IPS-18c (cell line): ENCODE measurements around the gene PBRM1.
"Not testable (repeated sequence)": the region's sequence is repeated elsewhere in the genome, so short reads cannot be mapped to it uniquely, and the experiment has no call there.

Source experiments
- H3K4me3 ChIP-seq: 2 replicates; pipeline ENCODE4 v1.7.0; 2013; ENCODE audit warnings: low read depth, mild to moderate bottlenecking, low read length, moderate library complexity; ENCODE audit not compliant: insufficient read depth
- H3K9me3 ChIP-seq: one replicate; pipeline ENCODE4 v1.6.1; 2013; ENCODE audit warnings: mild to moderate bottlenecking, low read length, moderate library complexity; ENCODE audit not compliant: control insufficient read depth, insufficient read depth

The PBRM1 gene

DNA sequence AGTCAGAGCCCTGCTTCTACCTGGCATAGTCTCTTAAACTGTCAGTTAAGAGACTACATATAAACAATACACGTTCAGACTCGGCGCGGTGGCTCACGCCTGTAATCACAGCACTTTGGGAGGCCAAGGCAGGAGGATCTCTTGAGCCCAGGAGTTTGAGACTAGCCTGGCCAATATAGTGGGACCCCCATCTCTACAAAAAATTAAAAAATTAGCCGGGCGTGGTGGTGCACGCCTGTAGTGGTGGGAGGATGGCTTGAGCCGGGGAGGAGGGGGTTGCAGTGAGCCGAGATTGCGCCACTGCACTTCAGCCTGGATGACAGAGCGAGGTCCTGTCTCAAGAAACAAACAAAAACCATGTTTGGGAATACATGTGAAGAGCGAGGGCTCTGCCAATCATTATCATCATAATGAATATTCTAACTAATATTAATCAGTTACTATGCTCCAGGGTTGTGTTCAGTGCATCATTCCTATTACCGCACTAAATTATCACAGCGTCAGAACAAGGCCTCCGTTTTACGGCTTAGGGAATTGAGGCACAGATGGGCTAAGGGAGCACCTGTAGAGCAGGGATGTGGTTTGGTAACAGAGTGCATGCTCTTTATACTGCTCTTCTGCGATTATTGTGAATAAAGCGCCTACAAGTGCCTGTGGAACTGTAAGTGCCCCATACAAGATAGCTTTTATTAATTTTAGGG lies 150.2 kb downstream of the PBRM1 start:
- Histone ChIP-seq H3K9me3 (no peaks in the 10 kb centered on the region), H3K4me3 (no peak overlapping the region; the same call in 1 of the 2 replicates)

GRCh38 chr3:52534281-52535183 lies 151.2 kb downstream of the PBRM1 start:
- Histone ChIP-seq H3K4me3 (peak overlapping the region; percentile 76), H3K9me3 (no peaks in the 10 kb centered on the region)

GRCh38 chr3:52533623-52534280 lies 152.0 kb downstream of the PBRM1 start, which contains the start of gene NT5DC2:
TSS of gene NT5DC2 (minus strand) at chr3:52533857. CDS start at chr3:52533737, 120 bp downstream.
- Histone ChIP-seq H3K4me3 (peak within 1 kb of the TSS; percentile 83), H3K9me3 (no peaks in the 10 kb centered on the region)

DNA sequence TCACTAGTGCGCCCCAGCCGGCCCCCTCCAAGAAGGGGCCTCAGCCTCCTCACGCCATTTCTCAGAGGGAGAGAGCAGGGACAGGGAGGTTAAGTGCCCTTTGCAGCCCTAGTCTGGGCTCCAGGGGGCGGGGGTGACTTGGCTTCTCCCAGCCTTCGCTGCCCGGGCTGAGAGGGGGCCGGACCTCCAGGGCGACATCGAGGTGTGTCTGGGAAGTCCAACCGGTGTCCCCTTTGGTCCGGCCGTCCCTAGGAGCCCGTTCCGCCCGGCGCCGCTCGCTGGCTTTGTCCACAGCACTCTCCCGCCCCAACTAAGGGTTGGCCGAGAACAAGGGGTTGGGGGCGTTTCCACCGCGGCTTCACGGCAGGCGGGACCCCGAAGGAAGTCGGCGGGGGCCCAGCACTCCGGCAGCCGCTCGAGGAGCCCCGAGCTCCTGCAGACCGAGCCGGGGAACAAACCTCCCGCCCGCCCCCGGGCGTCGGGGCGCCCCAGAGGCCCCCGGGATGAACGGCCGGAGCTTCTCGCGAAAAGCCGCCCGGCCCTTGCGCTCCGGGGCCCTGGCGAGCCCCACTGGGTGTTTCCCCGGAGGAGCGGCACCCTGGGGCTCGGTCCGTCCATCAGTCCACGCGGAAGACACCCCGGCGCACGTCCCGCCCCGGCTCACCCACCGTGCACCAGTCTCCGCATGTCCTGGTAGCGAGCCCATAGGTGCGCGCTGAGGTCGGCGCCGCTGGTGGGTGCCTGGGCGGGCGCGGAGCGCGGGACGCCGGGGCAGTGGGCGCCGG lies 152.7 kb downstream of the PBRM1 start:
- no peaks in the 10 kb centered on the region for H3K9me3 ChIP-seq
- H3K4me3 ChIP-seq, result peak overlapping the region; percentile 83

DNA sequence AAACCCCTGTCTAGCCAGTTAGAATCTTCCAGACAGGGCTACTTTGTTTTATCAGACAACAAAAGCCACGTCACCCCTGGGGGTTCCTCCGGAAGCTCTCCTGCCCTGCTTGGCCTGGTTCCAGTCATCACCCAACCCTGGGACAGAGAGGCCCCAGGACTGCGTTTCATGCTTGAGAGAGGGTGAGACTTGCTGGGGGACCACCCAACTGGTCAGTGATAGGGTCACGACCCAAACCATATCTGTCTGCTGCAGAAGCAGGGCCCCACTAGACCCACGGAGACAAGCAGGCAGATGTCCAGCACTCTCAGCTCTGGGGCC lies 153.2 kb downstream of the PBRM1 start:
- H3K9me3 ChIP-seq, result no peaks in the 10 kb centered on the region
- peak overlapping the region; percentile 83 for H3K4me3 ChIP-seq

- peak overlapping the region; percentile 83 for H3K4me3 ChIP-seq
- H3K9me3 ChIP-seq, result no peaks in the 10 kb centered on the region
These were observed 153.7 kb downstream of the PBRM1 start for GRCh38 chr3:52531860-52532516.

- Histone ChIP-seq H3K4me3 (peak overlapping the region; percentile 83; the same call in 1 of the 2 replicates), H3K9me3 (no peaks in the 10 kb centered on the region)
These were observed 154.5 kb downstream of the PBRM1 start for GRCh38 chr3:52530918-52531826.

DNA sequence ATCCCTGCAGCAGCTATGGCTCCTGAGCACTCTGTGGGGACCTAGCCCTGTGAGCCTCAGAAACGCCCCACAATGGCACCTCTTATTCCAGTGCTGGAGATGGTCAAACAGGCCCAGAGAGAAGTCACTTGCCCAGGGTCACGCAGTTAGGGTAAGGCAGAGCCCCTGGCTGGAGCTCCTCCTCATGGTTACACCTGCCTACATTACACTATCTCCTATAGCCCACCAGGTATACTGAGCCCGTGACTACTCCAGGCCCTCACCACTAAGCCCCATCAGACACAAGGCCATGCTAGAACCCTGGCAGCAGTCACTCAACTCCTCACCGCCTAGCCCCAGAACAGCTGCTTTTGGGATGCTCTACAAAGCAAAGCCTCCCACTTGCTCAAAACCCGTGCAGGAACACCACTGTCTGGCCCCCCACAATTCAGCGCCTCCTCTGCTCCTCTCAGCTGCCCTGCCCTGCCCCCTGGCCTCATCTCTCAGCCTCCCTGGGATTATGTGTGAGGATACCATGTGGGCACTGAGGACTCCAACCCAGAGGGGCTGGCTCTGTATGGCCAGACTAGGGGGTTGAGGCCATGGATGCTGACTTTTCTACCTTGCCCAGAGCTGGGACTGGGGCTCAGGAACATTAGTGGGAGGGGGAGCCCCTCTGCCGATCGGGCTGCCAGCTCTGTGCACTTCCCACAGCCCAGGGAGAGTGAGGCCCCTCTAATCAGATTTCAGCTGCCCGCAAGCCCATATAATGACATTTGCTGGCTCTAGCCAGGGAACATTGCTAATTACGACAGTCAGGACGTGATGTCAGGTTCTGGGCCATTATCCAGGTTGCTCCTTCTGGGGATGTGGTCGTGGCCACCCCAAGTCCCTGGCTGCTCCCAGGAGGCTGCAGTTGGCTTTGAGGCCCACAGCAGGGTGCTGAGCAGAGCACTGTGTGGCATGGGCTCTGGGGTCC lies 156.1 kb downstream of the PBRM1 start:
- Histone ChIP-seq H3K9me3 (no peaks in the 10 kb centered on the region), H3K4me3 (no peak overlapping the region)

DNA sequence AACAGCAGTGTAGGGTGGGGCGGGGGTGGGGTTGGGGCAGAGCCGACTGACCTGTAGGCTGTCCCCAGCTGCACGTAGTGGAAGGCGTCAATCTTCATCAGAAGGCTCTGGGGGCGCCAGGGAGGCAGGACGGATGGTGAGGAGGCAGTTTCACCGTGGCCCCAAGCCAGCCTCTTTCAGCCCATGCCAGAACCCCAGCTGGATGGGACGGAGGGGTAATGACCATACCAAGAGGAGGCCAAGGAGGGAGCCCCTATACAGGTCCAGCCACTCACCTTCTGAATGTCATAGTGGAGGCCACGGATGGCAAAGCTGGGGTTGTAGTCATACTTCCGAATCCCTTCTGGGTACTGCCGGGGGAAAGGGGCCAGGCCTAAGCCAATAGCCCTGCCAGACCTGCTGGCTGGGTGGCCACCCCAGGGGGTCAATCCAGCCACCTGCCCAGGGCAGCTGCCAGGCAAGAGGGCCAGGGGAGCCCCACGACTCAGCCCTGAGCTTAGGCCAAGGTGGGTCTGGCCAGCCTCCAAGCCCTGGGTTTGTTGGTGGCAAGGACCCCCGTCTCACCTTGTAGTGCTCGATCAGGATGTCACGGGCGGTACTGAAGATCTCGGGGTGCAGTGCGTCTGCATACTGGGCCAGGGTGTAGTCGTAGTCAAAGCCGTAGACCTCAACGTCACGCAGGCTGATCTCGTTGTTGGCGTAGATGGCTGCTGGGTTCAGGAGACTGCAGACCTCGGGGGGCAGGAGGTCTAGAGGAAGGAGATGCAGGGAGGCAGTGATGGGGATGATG lies 156.9 kb downstream of the PBRM1 start:
- H3K9me3 ChIP-seq, result no peaks in the 10 kb centered on the region

DNA sequence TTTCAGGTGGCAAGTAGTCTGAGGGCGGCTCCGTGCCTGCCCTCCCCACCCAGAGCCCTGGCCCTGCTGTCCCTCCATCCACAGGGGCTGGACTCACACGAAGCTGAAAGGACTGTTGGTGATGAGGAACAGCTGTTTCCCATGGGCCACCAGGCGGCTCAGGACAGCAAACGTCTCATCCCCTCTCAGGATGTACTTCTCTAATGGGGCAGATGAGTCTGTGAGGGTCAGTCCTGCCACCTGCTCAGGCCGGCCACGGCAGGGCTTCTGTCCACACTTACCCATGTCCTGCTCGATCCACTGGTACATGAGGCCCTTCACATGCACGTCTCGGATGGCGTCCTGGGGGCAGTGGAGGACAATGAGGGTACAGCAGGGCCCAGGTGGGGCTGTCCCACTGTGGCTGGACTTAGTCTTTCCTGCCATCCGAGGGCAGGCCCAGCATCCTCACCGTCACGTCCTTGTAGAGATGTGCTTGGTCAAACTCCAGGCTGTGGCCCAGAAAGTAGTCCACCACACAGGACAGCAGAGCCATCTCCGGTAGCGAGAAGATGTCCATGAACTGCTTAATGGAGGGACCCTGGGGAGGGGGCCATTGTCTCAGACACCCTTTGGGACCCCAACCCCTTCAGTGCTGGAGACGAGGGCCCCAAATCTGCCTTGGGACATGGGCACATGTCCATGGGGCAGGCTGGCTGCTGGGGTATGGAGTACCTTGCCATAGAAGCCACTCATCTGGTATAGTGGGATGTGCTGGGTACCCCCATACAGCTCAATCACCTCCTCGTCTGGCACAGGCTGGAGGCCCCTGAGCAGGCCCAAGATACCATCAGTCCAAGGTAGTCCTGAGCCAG lies 157.8 kb downstream of the PBRM1 start:
- Histone ChIP-seq H3K9me3 (no peaks in the 10 kb centered on the region), H3K4me3 (no peak overlapping the region)

More for the DNA sequence above, 156.9 kb downstream of the PBRM1 start:
- H3K4me3 ChIP-seq, result no peak overlapping the region

- H3K4me3 ChIP-seq, result no peak overlapping the region
- no peaks in the 10 kb centered on the region for H3K9me3 ChIP-seq
These were observed 158.5 kb downstream of the PBRM1 start for GRCh38 chr3:52527039-52527731.

GRCh38 chr3:52526671-52527038 lies 159.1 kb downstream of the PBRM1 start:
- not testable (repeated sequence) for H3K4me3 ChIP-seq, H3K9me3 ChIP-seq
